NCI-H146 treated with DMSO at 0.1 percent for 48 hours (cell line): Measurements from ENCODE around the gene KCND3.

ENCODE experiments used
- DNase-seq: peaks from one replicate; lab custom pipeline; 2025; ENCODE audit not compliant: unreplicated experiment; lab: John Stamatoyannopoulos, UW

Gene KCND3

GRCh38 chr1:111884772-111885443 lies 104.6 kb downstream of the KCND3 start:
- DNase-seq, result no peak

DNA sequence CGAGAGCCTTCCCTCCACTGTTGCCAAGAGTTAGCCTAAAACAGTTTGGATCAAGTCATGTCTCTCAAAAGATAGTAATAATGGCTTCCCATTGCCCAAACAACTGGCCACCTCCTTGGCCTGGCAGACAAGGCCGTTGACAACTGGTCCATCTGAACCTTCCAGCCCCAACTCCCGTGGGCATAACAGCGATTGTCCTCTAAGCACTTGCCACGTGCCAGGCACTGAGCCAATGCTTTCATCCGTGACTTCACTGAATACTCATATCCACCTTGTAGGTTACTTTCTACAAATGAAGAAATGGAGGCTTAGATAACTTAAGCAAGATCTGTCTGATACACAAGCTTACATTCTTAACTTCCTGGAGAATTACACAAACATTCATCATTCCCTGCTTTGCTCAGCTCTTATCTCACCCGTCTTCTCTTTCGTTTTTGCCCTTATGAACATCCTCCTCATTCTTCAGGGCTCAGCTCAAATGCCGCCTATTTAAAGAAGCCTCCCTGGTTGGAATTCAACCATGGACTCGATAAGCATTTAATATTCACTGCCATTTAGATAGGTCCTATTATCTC lies 106.4 kb downstream of the KCND3 start:
- no peak for DNase-seq

GRCh38 chr1:111882559-111882958 lies 106.9 kb downstream of the KCND3 start:
- no peak for DNase-seq

DNA sequence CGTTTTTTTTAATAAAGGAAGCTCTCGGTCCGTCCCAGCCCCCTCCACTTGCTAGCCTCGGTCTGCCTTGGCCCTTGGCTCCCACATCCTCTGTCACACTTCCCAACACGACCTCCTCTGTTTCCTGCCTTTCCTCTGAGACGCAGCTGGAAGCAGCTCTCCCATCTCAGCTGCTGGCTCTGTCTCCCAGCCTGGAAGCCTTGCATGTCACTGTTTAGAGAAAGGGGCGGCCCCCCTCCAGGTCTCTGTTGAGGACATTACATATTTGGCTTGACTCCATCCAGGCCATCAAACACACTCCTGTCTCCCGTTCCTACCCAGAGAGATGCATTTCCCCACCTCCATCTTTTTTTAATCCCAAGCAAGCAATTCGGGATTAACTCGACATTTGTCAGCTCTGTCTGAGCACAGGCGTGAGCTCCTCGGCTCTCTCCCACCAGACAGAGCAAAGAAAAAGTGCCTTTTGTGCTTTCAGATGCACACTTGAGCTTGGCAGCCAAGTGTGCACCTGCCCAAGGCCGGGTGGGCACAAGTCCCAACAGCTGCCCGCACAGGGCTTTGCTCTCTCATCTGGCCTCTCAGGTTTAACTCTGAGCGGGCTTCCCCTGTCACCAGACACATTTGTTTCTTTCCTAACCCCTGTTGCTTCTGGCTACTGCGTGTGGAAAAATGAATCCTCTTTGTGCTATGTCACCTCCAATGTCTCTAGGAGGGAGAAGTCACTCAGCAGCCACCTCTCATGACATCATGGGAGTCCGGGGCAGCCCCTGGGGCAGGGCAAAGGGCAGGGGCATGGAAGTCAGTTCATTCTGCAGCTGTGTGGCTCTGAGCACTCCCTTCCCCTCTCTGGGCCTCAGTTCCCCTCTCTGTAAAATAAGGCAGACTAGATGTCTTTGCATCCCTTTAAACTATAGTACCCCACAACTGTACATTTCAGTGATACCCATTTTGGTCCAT lies 108.3 kb downstream of the KCND3 start:
- no peak for DNase-seq

DNA sequence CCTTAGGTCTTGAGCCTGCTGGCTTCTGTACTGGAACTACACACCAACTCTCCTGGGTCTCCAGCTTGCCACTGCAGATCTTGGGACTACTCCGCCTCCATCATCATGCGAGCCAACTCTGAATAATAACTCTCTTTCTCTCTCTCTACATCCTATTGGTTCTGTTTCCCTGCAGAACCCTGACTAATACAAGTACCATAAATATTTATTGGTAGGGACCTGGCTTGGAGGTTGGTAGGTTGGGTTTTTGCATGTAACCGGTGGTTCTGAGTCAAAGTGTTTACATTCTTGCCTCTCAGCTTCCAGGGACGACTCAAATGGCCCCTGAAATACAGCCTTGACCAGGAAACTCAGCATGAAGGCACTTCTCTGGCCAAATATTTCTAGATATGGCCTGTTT lies 110.4 kb downstream of the KCND3 start:
- no peak for DNase-seq

GRCh38 chr1:111878649-111879048 lies 110.8 kb downstream of the KCND3 start:
- peak; percentile 29 for DNase-seq

DNA sequence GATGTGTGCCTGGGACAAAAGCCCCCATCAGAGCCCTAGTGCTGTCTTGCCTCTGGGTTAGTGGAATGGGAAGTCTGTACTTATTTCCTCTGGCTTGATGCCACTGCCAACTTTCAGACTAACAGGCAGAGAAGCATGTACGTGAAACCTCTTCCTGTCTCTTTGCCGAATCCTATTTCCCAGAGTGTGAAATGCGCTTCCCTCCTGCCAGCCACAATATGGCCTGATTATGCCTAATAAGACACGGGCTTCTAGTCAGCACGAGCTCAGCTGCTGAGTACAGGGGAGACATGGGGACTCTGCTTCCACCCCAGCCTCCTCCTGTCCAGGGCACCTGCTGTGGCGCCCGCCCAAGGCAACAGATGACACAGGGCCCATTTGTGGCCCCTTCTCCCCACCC lies 111.4 kb downstream of the KCND3 start:
- no peak for DNase-seq

GRCh38 chr1:111876631-111877030 lies 112.8 kb downstream of the KCND3 start:
- no peak for DNase-seq

DNA sequence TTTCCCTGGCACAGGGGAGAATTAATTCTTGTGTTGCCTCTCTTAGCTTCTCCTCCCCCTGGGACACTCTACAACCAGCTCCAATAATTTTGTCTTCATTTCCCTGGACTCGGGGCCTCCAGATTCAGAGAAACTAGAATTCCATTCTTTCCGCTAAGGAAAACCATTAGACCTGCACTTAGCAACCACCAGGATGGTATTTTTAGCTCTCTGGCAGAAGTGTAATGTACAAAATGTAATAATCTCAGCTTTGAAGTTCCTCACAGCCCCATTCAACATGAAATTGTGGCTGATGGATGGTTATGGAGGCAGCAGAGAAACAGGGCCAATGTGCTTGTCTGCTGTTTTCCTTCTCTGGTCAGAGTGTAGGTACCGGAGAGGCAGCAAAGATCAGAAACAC lies 113.8 kb downstream of the KCND3 start:
- DNase-seq, result no peak

DNA sequence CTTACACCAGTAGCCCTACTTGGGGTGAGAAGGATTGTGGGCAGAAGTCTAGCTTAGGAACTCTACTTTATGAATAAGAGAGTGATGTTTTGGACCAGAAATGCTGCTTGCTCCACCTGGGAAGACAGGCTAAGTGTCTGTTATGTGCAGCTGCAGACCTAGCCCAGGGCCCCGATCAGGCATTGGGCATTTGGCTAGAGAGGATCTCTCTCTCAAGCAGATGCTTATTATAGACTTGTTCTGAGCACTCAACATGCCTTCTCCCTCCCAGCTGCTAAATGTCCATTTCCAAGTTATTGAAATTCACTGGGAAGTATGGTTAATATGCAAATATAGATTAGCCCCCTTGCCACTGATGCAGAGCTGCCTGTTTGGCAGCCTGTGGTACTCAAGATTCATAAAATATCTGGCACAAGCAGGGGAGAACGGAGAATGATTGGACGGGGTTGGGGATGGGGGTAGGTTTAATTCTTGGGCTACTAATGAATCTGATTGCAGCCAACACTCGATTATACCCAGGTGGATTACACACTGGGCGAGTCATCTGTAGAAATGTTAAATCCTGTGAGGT lies 115.9 kb downstream of the KCND3 start:
- no peak for DNase-seq

GRCh38 chr1:111870181-111870580 lies 119.3 kb downstream of the KCND3 start:
- no peak for DNase-seq

GRCh38 chr1:111867868-111868440 lies 121.5 kb downstream of the KCND3 start:
- DNase-seq, result no peak

DNA sequence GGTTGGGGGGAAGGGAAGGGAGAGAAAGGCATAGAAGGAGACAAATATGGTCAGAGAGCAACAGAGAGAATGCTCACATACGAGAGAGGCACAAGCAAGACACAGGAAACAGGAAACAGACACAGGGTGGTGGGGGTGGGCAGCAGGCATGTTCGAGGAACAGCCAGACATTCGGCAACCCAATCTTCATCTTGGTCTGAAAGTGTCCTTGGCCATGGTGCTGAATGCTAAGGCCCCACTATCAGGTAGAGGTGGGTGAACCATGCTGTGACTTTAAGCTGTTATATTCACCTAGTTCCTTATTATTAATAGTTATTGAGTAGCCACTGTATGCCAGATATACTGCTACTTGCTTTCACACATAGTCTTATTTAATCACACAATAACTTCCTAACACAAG lies 124.6 kb downstream of the KCND3 start:
- no peak for DNase-seq

DNA sequence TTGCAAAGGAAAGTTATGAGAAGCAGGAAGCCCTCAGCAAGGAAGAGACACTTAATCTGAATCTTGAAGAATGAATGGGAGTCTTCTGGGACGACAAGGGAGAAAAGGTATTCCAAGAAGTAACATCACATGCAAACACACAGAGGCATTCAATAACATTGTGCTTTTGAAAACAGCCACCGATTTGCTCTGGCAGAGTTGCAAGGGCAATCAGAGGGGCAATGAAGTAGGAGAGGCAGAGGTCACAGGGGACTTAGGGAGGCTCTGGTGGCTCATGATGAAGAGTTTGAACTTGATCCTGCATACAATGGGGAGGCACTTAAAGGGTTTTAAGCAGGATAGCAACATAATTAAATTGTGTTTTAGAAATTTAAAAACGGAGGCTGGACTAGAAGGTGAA lies 126.1 kb downstream of the KCND3 start:
- no peak for DNase-seq

GRCh38 chr1:111862599-111862998 lies 126.9 kb downstream of the KCND3 start:
- DNase-seq, result no peak

DNA sequence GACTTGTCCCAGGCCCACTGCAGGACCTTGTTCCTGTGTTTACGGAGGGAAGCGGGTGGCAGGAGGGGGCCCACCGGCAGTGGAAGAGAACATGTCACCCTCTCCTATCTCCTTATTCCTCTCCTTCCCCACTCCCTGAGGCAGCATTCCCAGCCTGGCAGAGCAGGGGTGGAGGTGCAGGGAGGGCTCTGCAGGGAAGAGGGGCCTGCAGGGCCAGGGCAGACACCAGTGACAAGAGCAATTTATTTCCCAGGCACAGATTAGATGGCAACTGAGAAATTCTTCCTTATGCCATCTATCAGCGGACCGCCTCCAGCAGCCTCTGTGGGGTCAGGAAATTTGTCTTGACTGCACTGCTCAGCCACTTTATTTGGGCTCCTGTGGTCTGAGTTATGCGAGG lies 127.9 kb downstream of the KCND3 start:
- DNase-seq, result no peak

DNA sequence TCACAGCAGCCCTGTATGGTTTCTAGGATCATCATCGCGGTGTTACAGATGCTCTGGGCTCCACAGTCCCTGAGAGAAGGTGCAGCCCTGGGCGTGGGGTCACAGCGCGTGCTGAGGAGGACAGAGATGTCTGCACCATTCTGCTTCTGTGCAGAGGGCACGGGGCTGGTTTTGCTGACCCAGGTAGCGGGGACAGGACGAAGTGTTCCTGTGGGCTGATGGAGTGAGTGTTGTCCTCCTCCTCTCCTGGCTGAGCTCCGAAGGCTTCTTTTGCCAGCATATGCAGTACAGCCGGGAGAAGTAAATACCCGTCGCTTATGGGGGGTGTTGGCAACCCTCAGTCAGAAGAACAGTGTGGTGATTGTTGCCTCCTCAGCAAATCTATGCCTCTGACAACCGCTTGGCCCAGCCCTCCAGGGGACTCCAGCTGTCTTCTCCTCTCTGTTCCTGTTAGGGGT lies 132.2 kb downstream of the KCND3 start:
- DNase-seq, result no peak

GRCh38 chr1:111856411-111857185 lies 132.9 kb downstream of the KCND3 start:
- peak; percentile 82 for DNase-seq

GRCh38 chr1:111855260-111855659 lies 134.2 kb downstream of the KCND3 start:
- no peak for DNase-seq

- peak; percentile 60 for DNase-seq
Observed at GRCh38 chr1:111852261-111852721, 137.2 kb downstream of the KCND3 start.
